ENCODE results near the gene USP35.
"Not testable (repeated sequence)": the region's sequence is repeated elsewhere in the genome, so short reads cannot be mapped to it uniquely, and the experiment has no call there.

The USP35 gene

GRCh38 chr11:78170874-78171549, 17.7 kb upstream of the USP35 start:
- DNase-seq (ENCODE audit: low spot score), result no peak

- DNase-seq (ENCODE audit: low spot score), result no peak
Measured at GRCh38 chr11:78171951-78172350, 16.8 kb upstream of the USP35 start.

GRCh38 chr11:78175862-78176261, 12.9 kb upstream of the USP35 start:
- not testable (repeated sequence) for DNase-seq (ENCODE audit: low spot score)

- DNase-seq (ENCODE audit: low spot score), result no peak
Measured at GRCh38 chr11:78176605-78177141, 12.0 kb upstream of the USP35 start.

GRCh38 chr11:78177216-78177615, 11.5 kb upstream of the USP35 start:
- no peak for DNase-seq (ENCODE audit: low spot score)

- no peak for DNase-seq (ENCODE audit: low spot score)
Measured at GRCh38 chr11:78179459-78180071, 9.2 kb upstream of the USP35 start.

GRCh38 chr11:78180751-78181150, 8.0 kb upstream of the USP35 start:
- no peak for DNase-seq (ENCODE audit: low spot score)

GRCh38 chr11:78181185-78181584, 7.5 kb upstream of the USP35 start:
- DNase-seq (ENCODE audit: low spot score), result no peak

- no peak for DNase-seq (ENCODE audit: low spot score)
Measured at GRCh38 chr11:78187366-78188285, 1.1 kb upstream of the USP35 start.

GRCh38 chr11:78189174-78189724, 530 bp downstream of the USP35 start:
- DNase-seq (ENCODE audit: low spot score), result no peak

GRCh38 chr11:78189851-78190250, 1.1 kb downstream of the USP35 start:
- DNase-seq (ENCODE audit: low spot score), result no peak

GRCh38 chr11:78190374-78190773, 1.7 kb downstream of the USP35 start:
- no peak for DNase-seq (ENCODE audit: low spot score)

GRCh38 chr11:78190871-78191538, 2.3 kb downstream of the USP35 start:
- DNase-seq (ENCODE audit: low spot score), result no peak

GRCh38 chr11:78192223-78192719, 3.6 kb downstream of the USP35 start:
- DNase-seq (ENCODE audit: low spot score), result no peak

GRCh38 chr11:78192911-78193351, 4.2 kb downstream of the USP35 start:
- no peak for DNase-seq (ENCODE audit: low spot score)

GRCh38 chr11:78193806-78194205, 5.1 kb downstream of the USP35 start:
- no peak for DNase-seq (ENCODE audit: low spot score)

GRCh38 chr11:78194490-78194889, 5.8 kb downstream of the USP35 start:
- no peak for DNase-seq (ENCODE audit: low spot score)

- no peak for DNase-seq (ENCODE audit: low spot score)
Measured at GRCh38 chr11:78195917-78196560, 7.3 kb downstream of the USP35 start.

- no peak for DNase-seq (ENCODE audit: low spot score)
Measured at GRCh38 chr11:78196661-78197091, 8.0 kb downstream of the USP35 start.

GRCh38 chr11:78197816-78198215, 9.1 kb downstream of the USP35 start:
- DNase-seq (ENCODE audit: low spot score), result no peak

Measured in iPS-NIHi11 (cell line).